HT-29 (cell line): Measurements from ENCODE around the gene IRX5. TPM values are rescaled to one million over a fixed set of nuclear protein-coding genes. Genes with fewer than 3 reads are reported as not detected.

Experiments used
- DNase-seq: peaks from one replicate; pipeline ENCODE4 v3.0.0-alpha.2; 2015; ENCODE audit warnings: low spot score
- total RNA-seq: library from RNA; depleted of rRNA; stranded (reverse); fragments of >200 nt; shearing (Covaris generic); gene quantifications from 2 replicates; pipeline ENCODE4 v1.2.3, GENCODE V29; 2014

Gene IRX5
- total RNA-seq, 1 experiment from 2014 or later, result 9.0 TPM

- DNase-seq, result no peak
Measured at GRCh38 chr16:54946909-54947308, 16.2 kb downstream of the IRX5 start.

GRCh38 chr16:54947616-54948015 is 17.0 kb downstream of the IRX5 start:
- DNase-seq, result no peak

GRCh38 chr16:54952195-54952594 is 21.5 kb downstream of the IRX5 start:
- no peak for DNase-seq

- DNase-seq, result no peak
Measured at GRCh38 chr16:54953461-54953860, 22.8 kb downstream of the IRX5 start.

GRCh38 chr16:54954220-54954619 is 23.6 kb downstream of the IRX5 start:
- no peak for DNase-seq

GRCh38 chr16:54955757-54956156 is 25.1 kb downstream of the IRX5 start:
- DNase-seq, result no peak

GRCh38 chr16:54957403-54958166 is 26.9 kb downstream of the IRX5 start:
- peak; percentile 59 for DNase-seq

GRCh38 chr16:54962045-54962444 is 31.4 kb downstream of the IRX5 start:
- DNase-seq, result no peak

GRCh38 chr16:54964239-54964638 is 33.6 kb downstream of the IRX5 start:
- DNase-seq, result no peak

- DNase-seq, result no peak
Measured at GRCh38 chr16:54965464-54965863, 34.8 kb downstream of the IRX5 start.

- DNase-seq, result no peak
Measured at GRCh38 chr16:54968011-54968410, 37.3 kb downstream of the IRX5 start.

GRCh38 chr16:54968784-54969183 is 38.1 kb downstream of the IRX5 start:
- no peak for DNase-seq

GRCh38 chr16:54970016-54970415 is 39.4 kb downstream of the IRX5 start:
- DNase-seq, result no peak

- DNase-seq, result no peak
Measured at GRCh38 chr16:54974367-54974766, 43.7 kb downstream of the IRX5 start.

- no peak for DNase-seq
Measured at GRCh38 chr16:54976651-54977200, 46.1 kb downstream of the IRX5 start.

GRCh38 chr16:54977211-54977610 is 46.5 kb downstream of the IRX5 start:
- DNase-seq, result no peak

GRCh38 chr16:54980821-54981220 is 50.2 kb downstream of the IRX5 start:
- no peak for DNase-seq
